ENCODE data around the gene DPM3. TPM values are rescaled to one million over a fixed set of nuclear protein-coding genes. Genes with fewer than 3 reads are reported as not detected.

DPM3 gene
- total and polyA plus RNA-seq, 3 donors from 2014 or later, result 69.9 to 104 (median 77.7) TPM

GRCh38 chr1:155104605-155105534, 35.5 kb downstream of the DPM3 start:
- DNase-seq, result no peak
- TF ChIP-seq CTCF (IDR thresholded peaks at IDR 0.05) (no peak), POLR2A (IDR thresholded peaks at IDR 0.05) (no peak)
- Histone ChIP-seq H3K36me3 (ENCODE audit: low read depth, missing control alignments) (no peaks in the 10 kb centered on the region), H3K27ac (no peak overlapping the region), H3K9me3 (no peaks in the 10 kb centered on the region), H3K27me3 (no peaks in the 10 kb centered on the region), H3K4me1 (no peaks in the 10 kb centered on the region), H3K4me3 (no peak overlapping the region)
- 85 to 90% methylated on average over 7 of the region's 7 CpGs for WGBS, 2 donors
- intact Hi-C loops (cut with DNase I; ENCODE audit: low total_unique reads), result no loop called here

GRCh38 chr1:155103325-155103724, 37.0 kb downstream of the DPM3 start:
- Histone ChIP-seq H3K27ac (no peak overlapping the region), H3K4me3 (no peak overlapping the region), H3K4me1 (no peaks in the 10 kb centered on the region), H3K27me3 (no peaks in the 10 kb centered on the region), H3K9me3 (no peaks in the 10 kb centered on the region), H3K36me3 (ENCODE audit: low read depth, missing control alignments) (no peaks in the 10 kb centered on the region)
- no peak for TF ChIP-seq CTCF (IDR thresholded peaks at IDR 0.05)
- no peak for TF ChIP-seq POLR2A (IDR thresholded peaks at IDR 0.05)
- intact Hi-C loops (cut with DNase I; ENCODE audit: low total_unique reads), result no loop called here
- DNase-seq, result no peak
- 61 to 85% methylated on average over 9 of the region's 9 CpGs for WGBS, 2 donors

- Histone ChIP-seq H3K27me3 (no peaks in the 10 kb centered on the region), H3K36me3 (ENCODE audit: low read depth, missing control alignments) (no peaks in the 10 kb centered on the region), H3K4me1 (peaks cover under 1% of the 10 kb centered on the region), H3K4me3 (no peak overlapping the region), H3K9me3 (no peaks in the 10 kb centered on the region), H3K27ac (no peak overlapping the region)
- intact Hi-C loops (cut with DNase I; ENCODE audit: low total_unique reads), result no loop called here
- TF ChIP-seq POLR2A (IDR thresholded peaks at IDR 0.05), result no peak
- no peak for TF ChIP-seq CTCF (IDR thresholded peaks at IDR 0.05)
- no peak for DNase-seq
- WGBS, 2 donors, result 79 to 81% methylated on average over 6 to 7 of the region's 7 CpGs
Observed at GRCh38 chr1:155099331-155099730, 41.0 kb downstream of the DPM3 start.

- Histone ChIP-seq H3K27ac (no peak overlapping the region), H3K4me3 (no peak overlapping the region), H3K4me1 (peaks cover 8% of the 10 kb centered on the region), H3K9me3 (no peaks in the 10 kb centered on the region), H3K36me3 (ENCODE audit: low read depth, missing control alignments) (no peaks in the 10 kb centered on the region), H3K27me3 (no peaks in the 10 kb centered on the region)
- no peak for DNase-seq
- 80 to 85% methylated on average over 2 of the region's 2 CpGs for WGBS, 2 donors
- TF ChIP-seq CTCF (IDR thresholded peaks at IDR 0.05) (no peak), POLR2A (IDR thresholded peaks at IDR 0.05) (no peak)
- intact Hi-C loops (cut with DNase I; ENCODE audit: low total_unique reads), result loop anchor here (5.0 kb wide), 1 partner anchor 73 kb away; no protein-coding TSS in a partner anchor
Observed at GRCh38 chr1:155094622-155094948, 45.7 kb downstream of the DPM3 start.

Data from testis (tissue), 3 donors.